ENCODE results near the gene PPP2R5C. TPM values are rescaled to one million over a fixed set of nuclear protein-coding genes. Genes with fewer than 3 reads are reported as not detected.

The PPP2R5C gene
- total and polyA plus RNA-seq, 2 of the 8 experiments (the other 6 are each of a cell fraction or from before 2014, with no cell fraction given) = 49.6 to 95.9 TPM

DNA sequence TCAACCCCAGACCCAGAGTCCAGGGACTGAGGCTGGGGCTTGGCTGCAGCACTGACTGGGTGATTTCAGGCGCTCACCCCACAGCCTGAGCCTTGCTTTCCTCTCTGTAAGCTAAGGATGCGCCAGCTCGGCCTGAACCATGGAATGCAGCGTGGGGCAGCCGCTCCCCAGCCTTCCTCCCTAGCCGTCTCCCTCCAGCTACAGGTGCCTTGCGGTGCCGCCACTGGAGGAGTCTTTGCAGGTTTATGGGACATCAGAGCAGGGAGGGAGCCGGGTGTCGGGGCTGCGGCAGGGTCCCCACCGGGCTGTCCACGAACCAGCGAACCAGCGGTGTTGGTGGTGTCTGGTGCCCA, 19.4 kb downstream of the PPP2R5C start (continued):
- TF ChIP-seq BACH1 (IDR thresholded peaks at IDR 0.05; ENCODE audit: low read length) = no peak
- TF ChIP-seq RBBP5 (IDR thresholded peaks at IDR 0.05; ENCODE audit: borderline replicate concordance, low read depth, low read length) = peak; percentile 20
- no peak for TF ChIP-seq BRCA1 (IDR thresholded peaks at IDR 0.05; ENCODE audit: low read depth, low read length)
- TF ChIP-seq, protein P1, sequence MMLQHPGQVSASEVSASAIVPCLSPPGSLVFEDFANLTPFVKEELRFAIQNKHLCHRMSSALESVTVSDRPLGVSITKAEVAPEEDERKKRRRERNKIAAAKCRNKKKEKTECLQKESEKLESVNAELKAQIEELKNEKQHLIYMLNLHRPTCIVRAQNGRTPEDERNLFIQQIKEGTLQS (IDR thresholded peaks at IDR 0.05; ENCODE audit: insufficient read depth, low read depth, low read length) = no peak
- no peak for TF ChIP-seq KDM1A (IDR thresholded peaks at IDR 0.05; ENCODE audit: borderline replicate concordance, low read length)
- TF ChIP-seq, protein P2, sequence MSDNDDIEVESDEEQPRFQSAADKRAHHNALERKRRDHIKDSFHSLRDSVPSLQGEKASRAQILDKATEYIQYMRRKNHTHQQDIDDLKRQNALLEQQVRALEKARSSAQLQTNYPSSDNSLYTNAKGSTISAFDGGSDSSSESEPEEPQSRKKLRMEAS (IDR thresholded peaks at IDR 0.05) = no peak
- TF ChIP-seq EP300 (IDR thresholded peaks at IDR 0.05; ENCODE audit: borderline replicate concordance in 1 of 2, low read depth in 2 of 2, low read length in 2 of 2) = no peak
- no peak for TF ChIP-seq KDM4A (IDR thresholded peaks at IDR 0.05; ENCODE audit: low read depth, low read length, severe bottlenecking)
- TF ChIP-seq EZH2 (IDR thresholded peaks at IDR 0.05; ENCODE audit: low read depth, low read length, severe bottlenecking) = peak; percentile 75
- no peak for TF ChIP-seq SIRT6 (IDR thresholded peaks at IDR 0.05; ENCODE audit: low read length)
- no peak for TF ChIP-seq MAFK (IDR thresholded peaks at IDR 0.05; ENCODE audit: low read depth, low read length)
- no peak for TF ChIP-seq ZNF274 (IDR thresholded peaks at IDR 0.05; ENCODE audit: borderline replicate concordance, extremely low read depth, low read length)
- no peak for TF ChIP-seq NANOG (IDR thresholded peaks at IDR 0.05; ENCODE audit: insufficient read depth, low read depth, low read length, poor library complexity, severe bottlenecking)
- no peak for TF ChIP-seq TCF12 (IDR thresholded peaks at IDR 0.05; ENCODE audit: low read depth, low read length)
- no peak for TF ChIP-seq HDAC6 (IDR thresholded peaks at IDR 0.05; ENCODE audit: low read depth, low read length)
- no peak for TF ChIP-seq POLR2AphosphoS5 (IDR thresholded peaks at IDR 0.05; ENCODE audit: low read depth, low read length)
- TF ChIP-seq, protein P3, sequence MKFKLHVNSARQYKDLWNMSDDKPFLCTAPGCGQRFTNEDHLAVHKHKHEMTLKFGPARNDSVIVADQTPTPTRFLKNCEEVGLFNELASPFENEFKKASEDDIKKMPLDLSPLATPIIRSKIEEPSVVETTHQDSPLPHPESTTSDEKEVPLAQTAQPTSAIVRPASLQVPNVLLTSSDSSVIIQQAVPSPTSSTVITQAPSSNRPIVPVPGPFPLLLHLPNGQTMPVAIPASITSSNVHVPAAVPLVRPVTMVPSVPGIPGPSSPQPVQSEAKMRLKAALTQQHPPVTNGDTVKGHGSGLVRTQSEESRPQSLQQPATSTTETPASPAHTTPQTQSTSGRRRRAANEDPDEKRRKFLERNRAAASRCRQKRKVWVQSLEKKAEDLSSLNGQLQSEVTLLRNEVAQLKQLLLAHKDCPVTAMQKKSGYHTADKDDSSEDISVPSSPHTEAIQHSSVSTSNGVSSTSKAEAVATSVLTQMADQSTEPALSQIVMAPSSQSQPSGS (IDR thresholded peaks at IDR 0.05; ENCODE audit: low read length) = no peak
- no peak for TF ChIP-seq GTF2F1 (IDR thresholded peaks at IDR 0.05; ENCODE audit: borderline replicate concordance, low read depth, low read length)
- TF ChIP-seq ASH2L (IDR thresholded peaks at IDR 0.05; ENCODE audit: low read length) = no peak
- no peak for TF ChIP-seq BCL11A (IDR thresholded peaks at IDR 0.05; ENCODE audit: low read depth in 2 of 2, low read length in 2 of 2)
- no peak for TF ChIP-seq POLR2A (IDR thresholded peaks at IDR 0.05; ENCODE audit: control extremely low read depth in 1 of 2, low read depth in 2 of 2, low read length in 2 of 2)
- TF ChIP-seq FOSL1 (IDR thresholded peaks at IDR 0.05; ENCODE audit: insufficient read depth, low read depth, low read length) = no peak
- TF ChIP-seq, protein P4, sequence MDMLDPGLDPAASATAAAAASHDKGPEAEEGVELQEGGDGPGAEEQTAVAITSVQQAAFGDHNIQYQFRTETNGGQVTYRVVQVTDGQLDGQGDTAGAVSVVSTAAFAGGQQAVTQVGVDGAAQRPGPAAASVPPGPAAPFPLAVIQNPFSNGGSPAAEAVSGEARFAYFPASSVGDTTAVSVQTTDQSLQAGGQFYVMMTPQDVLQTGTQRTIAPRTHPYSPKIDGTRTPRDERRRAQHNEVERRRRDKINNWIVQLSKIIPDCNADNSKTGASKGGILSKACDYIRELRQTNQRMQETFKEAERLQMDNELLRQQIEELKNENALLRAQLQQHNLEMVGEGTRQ (IDR thresholded peaks at IDR 0.05; ENCODE audit: low read length) = no peak
